WTC11 (cell line): Measurements from ENCODE around the gene FDXR.

Experiments
- MXD4 ChIP-seq: fragments of 250-450 bp; sonication (Bioruptor Pico); IDR thresholded peaks from 2 replicates; pipeline ENCODE4 v1.8.0; 2021; ENCODE audit warnings: mild to moderate bottlenecking, moderate library complexity, borderline replicate concordance
- TF ChIP-seq, protein P1 (sequence below): fragments of 250-450 bp; sonication (Bioruptor Pico); IDR thresholded peaks from 2 replicates; pipeline ENCODE4 v2.1.2; 2022; ENCODE audit warnings: mild to moderate bottlenecking, moderate library complexity

DNA sequence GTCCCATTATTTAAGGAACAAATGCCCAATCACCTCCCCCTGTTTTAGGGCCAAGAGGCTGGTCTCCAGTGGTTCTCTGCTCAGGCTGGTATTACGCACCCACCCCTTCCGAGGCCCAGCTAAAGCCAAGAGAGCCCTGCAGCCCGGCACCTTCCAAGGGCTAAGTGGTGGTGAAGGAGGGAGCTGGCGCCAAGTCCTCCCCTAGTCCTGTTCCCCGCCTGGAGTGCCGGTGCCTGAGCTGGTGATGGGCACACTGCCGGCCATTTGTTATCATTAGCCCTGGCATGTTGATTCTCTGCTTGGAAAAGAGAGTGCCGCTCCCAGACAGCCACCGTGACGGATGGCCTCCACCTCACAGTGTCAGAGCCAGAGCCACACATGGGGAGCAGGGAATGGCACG lies 45.0 kb downstream of the FDXR start:
- TF ChIP-seq MXD4 (CRISPR knock-in tag), result no peak
- TF ChIP-seq, protein P1, sequence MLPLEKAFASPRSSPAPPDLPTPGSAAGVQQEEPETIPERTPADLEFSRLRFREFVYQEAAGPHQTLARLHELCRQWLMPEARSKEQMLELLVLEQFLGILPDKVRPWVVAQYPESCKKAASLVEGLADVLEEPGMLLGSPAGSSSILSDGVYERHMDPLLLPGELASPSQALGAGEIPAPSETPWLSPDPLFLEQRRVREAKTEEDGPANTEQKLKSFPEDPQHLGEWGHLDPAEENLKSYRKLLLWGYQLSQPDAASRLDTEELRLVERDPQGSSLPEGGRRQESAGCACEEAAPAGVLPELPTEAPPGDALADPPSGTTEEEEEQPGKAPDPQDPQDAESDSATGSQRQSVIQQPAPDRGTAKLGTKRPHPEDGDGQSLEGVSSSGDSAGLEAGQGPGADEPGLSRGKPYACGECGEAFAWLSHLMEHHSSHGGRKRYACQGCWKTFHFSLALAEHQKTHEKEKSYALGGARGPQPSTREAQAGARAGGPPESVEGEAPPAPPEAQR (CRISPR knock-in tag), result no peak
